Right lobe of liver (tissue), 6 donors: Measurements from ENCODE around the gene PXDN. TPM values are rescaled to one million over a fixed set of nuclear protein-coding genes. Genes with fewer than 3 reads are reported as not detected.
A peak's percentile ranks its signal among the peaks of the same experiment; 100 is the strongest.

Experiments used
- ATAC-seq, 4 donors: fragments of 200-7000 bp; cut with Tn5 transposase; one replicate each; pipeline ENCODE4 v1.9.1; 2020; ENCODE audit warnings: mild to moderate bottlenecking in 4 of 4, moderate library complexity in 4 of 4
- DNase-seq, 3 donors: peaks; one replicate each; pipeline ENCODE4 v3.0.0-alpha.2; 2020
- H3K27ac ChIP-seq, 3 donors: fragments of 200-600 bp; one replicate each; pipeline ENCODE4 v1.8.0; 2022
- H3K27me3 ChIP-seq, 2 donors: fragments of 200-600 bp; one replicate each; pipeline ENCODE4 v1.8.0; 2022
- H3K36me3 ChIP-seq, 4 donors: fragments of 200-600 bp; sonication (generic) in 1 of 4; one replicate each; pipeline versions ENCODE4 v1.5.1 to v1.8.0; 2017 to 2022; ENCODE audit warnings: control low read depth in 1 of 4
- H3K4me1 ChIP-seq, 4 donors: fragments of 200-600 bp; sonication (generic) in 1 of 4; one replicate each; pipeline versions ENCODE4 v1.5.1 to v1.8.0; 2017 to 2022; ENCODE audit warnings: control low read depth in 1 of 4
- H3K4me3 ChIP-seq, 3 donors: fragments of 200-600 bp; one replicate each; pipeline ENCODE4 v1.8.0; 2022
- H3K9me3 ChIP-seq, 4 donors: fragments of 200-600 bp; sonication (generic) in 1 of 4; one replicate each; pipeline versions ENCODE4 v1.5.1 to v1.8.0; 2017 to 2022; ENCODE audit warnings: control low read depth in 1 of 4
- POLR2A ChIP-seq: fragments of 450-650 bp; IDR thresholded peaks from one replicate; pipeline ENCODE4 v1.6.1; 2017; ENCODE audit warnings: antibody characterized with exemption, mild to moderate bottlenecking
- WGBS: methylation state at CpG from one replicate; pipeline ENCODE4 v1.1.6; 2018; ENCODE audit warnings: low coverage, low lambda C conversion rate; ENCODE audit not compliant: insufficient coverage; ENCODE audit errors: missing lambda C conversion rate; 5-methylcytosine and 5-hydroxymethylcytosine counted together
- intact Hi-C, 2 donors: fragments of 100-400 bp; cut with DNase I; formaldehyde crosslinking; loops; one replicate each; pipeline versions ENCODE4 v1.11.2 to v1.14.1; 2022
- long read RNA-seq: library from polyadenylated mRNA; unstranded; transcript quantifications from one replicate; pipeline ENCODE4 v2.0.0, GENCODE V29; 2019
- total RNA-seq, 6 experiments: library from RNA; depleted of rRNA in 2 of 6; stranded (reverse); fragments of >200 nt in 2 of 6; fragmentation: NEBNext Ultra II Directional in 3 of 6; extraction: Animal tissue kit (Norgen Biotek cat#: 25700) in 3 of 6; gene quantifications; one replicate each; pipeline versions ENCODE4 v1.1.0 to v1.2.4, GENCODE V29; 2016 to 2023
- TF ChIP-seq, protein P1 (sequence below), 4 donors: fragments of 200-600 bp in 3 of 4; fragments of 450-650 bp in 1 of 4; IDR thresholded peaks; one replicate each; pipeline versions ENCODE4 v1.5.1 to v1.8.0; 2016 to 2022; ENCODE audit warnings: antibody characterized with exemption in 4 of 4, mild to moderate bottlenecking in 2 of 4
- donor health status: DM: no; HTN: yes; CAD: no.
- donor health status: DM: no; HTN: no; CAD: no.
- donor health status: DM: no; HTN: no; CAD: no.
- donor health status: DM: no; HTN: yes; CAD: no.
- donor health status: DM: no; HTN: yes; CAD: no.

PXDN gene, protein sequence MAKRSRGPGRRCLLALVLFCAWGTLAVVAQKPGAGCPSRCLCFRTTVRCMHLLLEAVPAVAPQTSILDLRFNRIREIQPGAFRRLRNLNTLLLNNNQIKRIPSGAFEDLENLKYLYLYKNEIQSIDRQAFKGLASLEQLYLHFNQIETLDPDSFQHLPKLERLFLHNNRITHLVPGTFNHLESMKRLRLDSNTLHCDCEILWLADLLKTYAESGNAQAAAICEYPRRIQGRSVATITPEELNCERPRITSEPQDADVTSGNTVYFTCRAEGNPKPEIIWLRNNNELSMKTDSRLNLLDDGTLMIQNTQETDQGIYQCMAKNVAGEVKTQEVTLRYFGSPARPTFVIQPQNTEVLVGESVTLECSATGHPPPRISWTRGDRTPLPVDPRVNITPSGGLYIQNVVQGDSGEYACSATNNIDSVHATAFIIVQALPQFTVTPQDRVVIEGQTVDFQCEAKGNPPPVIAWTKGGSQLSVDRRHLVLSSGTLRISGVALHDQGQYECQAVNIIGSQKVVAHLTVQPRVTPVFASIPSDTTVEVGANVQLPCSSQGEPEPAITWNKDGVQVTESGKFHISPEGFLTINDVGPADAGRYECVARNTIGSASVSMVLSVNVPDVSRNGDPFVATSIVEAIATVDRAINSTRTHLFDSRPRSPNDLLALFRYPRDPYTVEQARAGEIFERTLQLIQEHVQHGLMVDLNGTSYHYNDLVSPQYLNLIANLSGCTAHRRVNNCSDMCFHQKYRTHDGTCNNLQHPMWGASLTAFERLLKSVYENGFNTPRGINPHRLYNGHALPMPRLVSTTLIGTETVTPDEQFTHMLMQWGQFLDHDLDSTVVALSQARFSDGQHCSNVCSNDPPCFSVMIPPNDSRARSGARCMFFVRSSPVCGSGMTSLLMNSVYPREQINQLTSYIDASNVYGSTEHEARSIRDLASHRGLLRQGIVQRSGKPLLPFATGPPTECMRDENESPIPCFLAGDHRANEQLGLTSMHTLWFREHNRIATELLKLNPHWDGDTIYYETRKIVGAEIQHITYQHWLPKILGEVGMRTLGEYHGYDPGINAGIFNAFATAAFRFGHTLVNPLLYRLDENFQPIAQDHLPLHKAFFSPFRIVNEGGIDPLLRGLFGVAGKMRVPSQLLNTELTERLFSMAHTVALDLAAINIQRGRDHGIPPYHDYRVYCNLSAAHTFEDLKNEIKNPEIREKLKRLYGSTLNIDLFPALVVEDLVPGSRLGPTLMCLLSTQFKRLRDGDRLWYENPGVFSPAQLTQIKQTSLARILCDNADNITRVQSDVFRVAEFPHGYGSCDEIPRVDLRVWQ (N-terminal part only)
- 10 to 100 TPM in 3 of 6 experiments, 1 to 10 TPM in 3; 5.5 to 21.0 (median 11.4) TPM for total RNA-seq
- long read RNA-seq, partial matches to known transcripts: 0 of 4 reads
- long read RNA-seq, other reads (novel, unspliced or antisense): 4 of 4 reads

DNA sequence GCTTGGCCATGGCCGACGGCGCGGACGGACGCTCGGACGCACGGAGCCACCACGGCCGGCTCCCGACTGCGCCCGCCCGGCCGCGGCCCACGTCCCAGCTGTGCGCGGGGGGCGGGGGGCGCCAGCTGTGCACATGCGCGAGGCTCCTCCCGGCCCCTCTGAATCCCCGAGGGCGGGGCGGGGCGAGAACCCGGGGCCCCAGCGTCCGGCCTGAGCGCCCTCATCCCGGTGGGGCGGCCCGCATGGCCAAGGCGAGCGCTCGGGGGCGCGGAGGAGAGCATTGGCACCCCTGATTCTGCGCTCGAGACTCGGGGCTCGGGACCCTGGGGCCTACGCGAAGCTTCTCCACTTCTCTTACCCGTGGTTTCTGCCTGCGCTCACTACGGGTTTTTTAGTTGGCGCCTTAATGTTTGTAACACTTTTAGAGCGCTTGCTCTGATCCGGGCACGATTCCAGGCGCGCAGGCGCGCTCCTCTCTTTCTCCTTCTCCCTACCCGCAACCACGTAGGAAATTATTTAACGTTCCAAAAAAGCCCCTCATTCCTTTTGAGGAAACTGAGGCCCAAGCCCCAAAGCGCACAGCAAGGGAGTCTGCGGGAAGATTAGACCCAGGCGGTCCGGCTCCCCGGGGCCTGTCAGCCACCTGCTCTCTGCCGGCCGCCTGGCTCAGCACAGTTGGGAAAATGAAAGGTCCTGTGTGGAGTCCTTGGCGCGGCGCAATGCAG, at the start of gene PXDN:
PXDN (minus strand) TSS at position 70 of the 725 bp plus-strand sequence; CDS start at position 10, 60 bp downstream.
- ATAC-seq (peak; percentile 39 to 60 (median 46)), DNase-seq (peak in 1 of 3 donors; percentile 49)
- 4% methylated on average over 26 of the region's 71 CpGs for WGBS
- Histone ChIP-seq H3K27me3 (no peaks in the 10 kb centered on the region), H3K4me3 (peak within 1 kb of the TSS; percentile 40 to 49 (median 46)), H3K36me3 (no peaks in the 10 kb centered on the region), H3K9me3 (no peaks in the 10 kb centered on the region), H3K4me1 (no peaks in the 10 kb centered on the region), H3K27ac (peak within 1 kb of the TSS; percentile 58 to 87 (median 63))
- intact Hi-C loops: no loop called here
- peak; percentile 44 for TF ChIP-seq POLR2A
- TF ChIP-seq, protein P1, sequence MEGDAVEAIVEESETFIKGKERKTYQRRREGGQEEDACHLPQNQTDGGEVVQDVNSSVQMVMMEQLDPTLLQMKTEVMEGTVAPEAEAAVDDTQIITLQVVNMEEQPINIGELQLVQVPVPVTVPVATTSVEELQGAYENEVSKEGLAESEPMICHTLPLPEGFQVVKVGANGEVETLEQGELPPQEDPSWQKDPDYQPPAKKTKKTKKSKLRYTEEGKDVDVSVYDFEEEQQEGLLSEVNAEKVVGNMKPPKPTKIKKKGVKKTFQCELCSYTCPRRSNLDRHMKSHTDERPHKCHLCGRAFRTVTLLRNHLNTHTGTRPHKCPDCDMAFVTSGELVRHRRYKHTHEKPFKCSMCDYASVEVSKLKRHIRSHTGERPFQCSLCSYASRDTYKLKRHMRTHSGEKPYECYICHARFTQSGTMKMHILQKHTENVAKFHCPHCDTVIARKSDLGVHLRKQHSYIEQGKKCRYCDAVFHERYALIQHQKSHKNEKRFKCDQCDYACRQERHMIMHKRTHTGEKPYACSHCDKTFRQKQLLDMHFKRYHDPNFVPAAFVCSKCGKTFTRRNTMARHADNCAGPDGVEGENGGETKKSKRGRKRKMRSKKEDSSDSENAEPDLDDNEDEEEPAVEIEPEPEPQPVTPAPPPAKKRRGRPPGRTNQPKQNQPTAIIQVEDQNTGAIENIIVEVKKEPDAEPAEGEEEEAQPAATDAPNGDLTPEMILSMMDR (IDR thresholded peaks at IDR 0.05): no peak

DNA sequence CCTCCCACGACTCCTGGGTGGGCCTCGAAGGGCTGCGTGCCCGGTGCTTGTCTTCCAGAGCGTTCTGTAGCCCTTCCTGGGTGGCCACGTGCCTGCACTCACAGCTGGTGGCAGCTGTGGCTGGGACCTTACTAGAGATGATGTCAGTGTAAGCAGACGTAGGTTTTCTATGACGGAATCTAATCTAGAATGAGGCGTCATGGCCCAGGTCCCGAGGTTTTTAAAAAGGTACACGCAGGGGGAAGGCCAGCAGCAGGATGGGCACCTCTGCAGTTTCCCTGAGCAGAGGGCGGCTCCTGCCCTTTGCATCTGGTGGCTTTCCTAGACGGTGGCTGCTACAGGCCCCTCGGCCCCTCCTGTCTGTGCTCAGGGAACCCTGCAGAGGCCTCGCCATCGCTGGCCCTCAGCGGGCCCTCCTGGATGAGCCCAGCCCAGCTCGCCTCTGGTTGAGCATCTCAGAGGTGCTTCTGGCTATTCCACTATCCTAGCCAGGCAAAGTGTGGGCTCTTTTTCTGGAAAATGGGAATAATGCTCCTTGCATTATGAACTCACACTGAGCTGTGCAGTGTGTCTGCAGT, 49.6 kb upstream of the PXDN start:
- no peak for DNase-seq

DNA sequence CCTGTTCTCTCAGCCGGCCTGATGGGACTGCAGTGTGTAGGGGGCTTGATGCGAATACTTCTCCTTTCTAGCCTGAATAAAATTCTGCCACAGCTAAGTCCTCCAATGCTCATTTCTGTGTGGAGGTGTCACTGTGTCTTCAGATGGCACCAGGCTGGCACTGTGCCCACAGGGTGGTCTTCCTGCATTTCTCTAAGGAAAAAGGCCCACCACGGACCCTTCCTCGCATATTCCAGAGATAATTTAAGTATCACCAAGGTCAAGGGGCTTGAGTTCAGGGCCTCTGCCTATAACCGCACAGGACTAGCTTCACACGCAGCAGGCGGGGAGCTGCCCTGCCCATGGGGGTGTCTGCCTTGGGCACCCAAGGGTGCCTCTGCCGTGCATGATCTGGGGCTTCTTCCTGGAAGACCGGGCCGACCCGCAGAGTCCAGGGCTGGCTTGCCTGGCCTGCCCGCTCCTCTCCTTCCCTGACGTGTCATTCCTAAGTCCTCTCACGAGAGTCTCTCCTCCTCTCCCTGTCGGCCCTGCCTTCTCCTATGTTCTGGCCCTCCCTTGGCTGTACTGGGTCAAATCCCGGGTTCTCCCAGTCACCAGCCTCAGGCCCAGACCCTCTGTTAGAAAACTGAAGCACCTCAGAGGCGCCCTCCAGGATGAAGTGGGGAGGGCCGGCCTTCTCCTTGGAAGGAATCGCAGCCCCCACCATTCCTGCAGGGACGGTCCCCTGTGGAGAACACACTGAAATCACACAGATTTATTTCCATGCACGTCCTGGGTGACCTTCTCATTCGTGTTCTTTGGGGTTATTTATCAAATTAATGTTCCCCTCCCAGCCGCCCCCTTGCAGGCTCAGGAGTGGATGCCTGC, 48.9 kb upstream of the PXDN start:
- Histone ChIP-seq H3K9me3 (no peaks in the 10 kb centered on the region), H3K4me3 (no peak overlapping the region), H3K27ac (no peak overlapping the region), H3K36me3 (no peaks in the 10 kb centered on the region), H3K4me1 (no peaks in the 10 kb centered on the region), H3K27me3 (no peaks in the 10 kb centered on the region)
- 62% methylated on average over 10 of the region's 23 CpGs for WGBS
- intact Hi-C loops: no loop called here
- DNase-seq: no peak
- TF ChIP-seq, protein P1 (IDR thresholded peaks at IDR 0.05): no peak
- no peak for TF ChIP-seq POLR2A
- no peak for ATAC-seq

More for the DNA sequence above, 49.6 kb upstream of the PXDN start:
- H3K4me3 ChIP-seq: no peak overlapping the region
- no peaks in the 10 kb centered on the region for H3K9me3 ChIP-seq
- no peaks in the 10 kb centered on the region for H3K27me3 ChIP-seq
- H3K36me3 ChIP-seq: no peaks in the 10 kb centered on the region
- H3K27ac ChIP-seq: no peak overlapping the region
- no peak for ATAC-seq
- TF ChIP-seq, protein P1 (IDR thresholded peaks at IDR 0.05): no peak
- TF ChIP-seq POLR2A: no peak
- intact Hi-C loops: no loop called here
- no CpG with 5 or more reads among the region's 18 CpGs for WGBS
- H3K4me1 ChIP-seq: no peaks in the 10 kb centered on the region
